HG03103 (cell line): Measurements from ENCODE around the gene TMEM131L.
A peak's percentile ranks its signal among the peaks of the same experiment; 100 is the strongest.
"Not testable (repeated sequence)": the region's sequence is repeated elsewhere in the genome, so short reads cannot be mapped to it uniquely, and the experiment has no call there.

Source experiments
- ATAC-seq: cut with Tn5 transposase; IDR thresholded peaks from one replicate; pipeline ENCODE4 v1.9.1; 2021; ENCODE audit warnings: low read depth; ENCODE audit not compliant: unreplicated experiment

Gene TMEM131L

DNA sequence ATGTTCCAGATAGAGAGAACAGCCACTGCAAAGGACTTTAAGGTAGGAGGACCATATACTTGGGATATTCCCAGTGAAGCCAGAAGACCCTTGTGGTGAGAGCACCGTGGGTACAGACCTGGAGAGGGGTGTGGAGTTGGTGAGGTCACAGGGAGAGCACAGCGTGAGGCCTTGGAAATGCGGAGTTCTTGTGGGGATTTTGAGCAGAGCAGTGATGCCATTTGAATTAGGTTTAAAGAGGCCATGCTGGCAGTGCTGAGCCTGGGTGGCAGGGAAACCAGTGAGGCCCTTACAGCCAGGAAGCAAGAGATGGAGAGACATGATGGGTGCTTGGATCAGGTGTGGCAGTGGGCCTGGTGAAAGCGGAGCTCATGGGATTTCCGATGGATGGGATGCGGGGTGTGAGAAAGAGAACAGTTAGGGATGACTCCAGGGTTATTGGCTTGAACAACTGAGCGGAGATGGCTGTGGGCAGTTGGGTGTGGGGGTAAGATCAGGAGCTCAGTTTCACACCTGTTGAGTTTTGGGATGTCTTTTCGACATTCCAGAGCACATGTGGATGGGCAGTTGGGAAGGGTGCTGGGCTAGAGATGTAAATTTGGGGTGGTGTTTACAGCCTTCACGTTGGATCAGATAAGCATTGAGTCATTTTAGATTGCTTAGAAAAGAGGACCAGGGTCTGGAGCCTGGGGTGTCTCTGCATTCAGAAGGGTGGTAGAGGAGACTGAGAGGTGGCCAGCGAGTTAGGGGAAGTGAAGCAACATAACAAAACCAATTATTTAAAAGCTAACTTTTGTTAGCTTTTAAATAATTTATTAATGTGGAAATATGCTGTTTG lies 68.9 kb downstream of the TMEM131L start:
- ATAC-seq: no peak

DNA sequence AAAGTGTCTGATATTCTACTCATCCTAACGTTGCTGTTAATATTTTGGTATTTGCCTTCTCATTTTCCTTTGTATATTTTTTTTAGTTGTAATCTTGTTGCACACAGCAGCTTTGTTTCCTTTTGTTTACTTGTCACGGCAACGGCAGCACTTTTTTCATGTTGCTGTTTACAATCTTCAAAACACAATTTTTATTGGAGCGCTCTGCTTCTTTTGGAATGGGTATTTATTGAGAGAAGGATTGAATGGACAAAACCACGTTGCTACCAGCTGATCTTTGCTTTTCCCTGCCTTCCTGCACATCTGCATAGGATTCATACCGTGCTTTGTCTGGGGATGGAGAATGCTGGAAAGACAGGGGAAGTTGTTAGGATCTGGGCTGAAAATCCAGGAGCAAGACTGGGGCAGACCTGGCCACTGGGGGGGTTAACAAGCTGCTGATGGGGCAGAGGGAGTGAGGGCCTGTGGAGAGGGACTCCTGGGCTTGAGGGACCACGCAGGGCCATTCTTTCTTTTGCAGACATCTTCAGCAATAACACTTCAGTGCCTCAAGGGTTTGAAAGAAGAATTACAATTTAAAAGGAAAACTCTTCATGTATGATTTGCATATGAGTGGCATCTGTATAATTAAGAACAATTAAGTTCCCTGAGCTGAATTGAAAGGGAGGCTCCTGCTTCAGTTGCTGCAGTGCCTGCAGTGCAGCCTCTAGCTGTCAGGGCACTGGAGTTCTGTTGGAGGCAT lies 69.8 kb downstream of the TMEM131L start:
- ATAC-seq: no peak

DNA sequence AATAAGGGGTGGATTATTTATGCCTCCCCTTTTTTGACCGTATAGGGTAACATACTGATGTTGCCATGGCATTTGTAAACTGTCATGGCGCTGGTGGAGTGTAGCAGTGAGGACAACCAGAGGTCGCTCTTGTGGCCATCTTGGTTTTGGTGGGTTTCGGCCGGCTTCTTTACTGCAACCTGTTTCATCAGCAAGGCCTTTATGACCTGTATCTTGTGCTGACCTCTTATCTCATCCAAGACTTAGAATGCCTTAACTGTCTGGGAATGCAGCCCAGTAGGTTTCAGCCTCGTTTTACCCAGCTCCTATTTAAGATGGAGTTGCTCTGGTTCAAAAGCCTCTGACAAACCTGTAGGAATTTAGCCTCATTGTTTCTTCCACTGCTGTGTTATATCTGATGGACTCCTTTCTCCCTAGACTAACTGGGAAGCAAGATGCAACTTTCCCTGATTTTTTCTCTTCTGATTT lies 71.4 kb downstream of the TMEM131L start:
- ATAC-seq: no peak

DNA sequence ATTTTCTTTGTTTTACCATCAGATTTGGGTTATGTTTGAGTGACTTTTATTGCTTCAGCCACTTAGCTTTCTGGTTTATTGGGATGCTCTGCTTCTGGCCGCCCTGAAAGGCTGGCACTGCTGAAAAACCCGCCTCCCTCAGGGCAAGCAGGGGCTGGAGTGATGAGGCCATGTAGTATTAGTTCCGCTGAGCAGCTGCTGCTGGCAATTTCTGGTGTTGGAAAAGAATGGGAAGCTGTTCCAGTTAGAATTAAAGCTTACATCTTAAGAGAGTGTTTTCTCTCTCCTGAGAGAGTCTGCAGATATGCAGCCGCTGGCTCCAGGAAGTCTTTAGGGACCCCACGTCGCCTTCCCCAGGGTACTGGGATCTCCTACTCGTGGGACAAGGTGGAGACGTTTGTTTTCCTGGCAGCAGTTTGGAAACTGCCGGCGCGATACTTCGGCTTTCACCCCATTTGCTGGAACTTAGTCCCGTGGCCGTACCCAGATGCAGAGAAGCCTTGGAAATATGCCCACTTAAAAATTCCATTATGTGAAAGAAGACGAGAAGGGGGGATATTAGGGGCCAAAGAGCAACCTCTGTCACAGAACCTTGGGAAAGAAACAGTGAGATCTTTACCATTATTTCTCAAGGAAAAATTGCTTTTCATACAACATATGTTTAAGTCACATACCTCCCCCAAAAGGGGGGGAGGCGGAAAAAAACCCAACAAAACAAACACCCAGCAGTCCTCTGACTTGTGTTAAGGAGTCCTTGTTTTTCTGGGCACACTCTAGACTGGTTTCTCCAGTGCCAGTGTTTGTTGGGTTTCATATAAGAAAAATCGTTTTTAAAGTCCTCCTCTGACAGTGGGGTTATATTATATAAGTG lies 72.6 kb downstream of the TMEM131L start:
- no peak for ATAC-seq

- no peak for ATAC-seq
Observed at GRCh38 chr4:153539422-153539821, 73.3 kb downstream of the TMEM131L start.

GRCh38 chr4:153541456-153542096 lies 75.4 kb downstream of the TMEM131L start:
- ATAC-seq: no peak

DNA sequence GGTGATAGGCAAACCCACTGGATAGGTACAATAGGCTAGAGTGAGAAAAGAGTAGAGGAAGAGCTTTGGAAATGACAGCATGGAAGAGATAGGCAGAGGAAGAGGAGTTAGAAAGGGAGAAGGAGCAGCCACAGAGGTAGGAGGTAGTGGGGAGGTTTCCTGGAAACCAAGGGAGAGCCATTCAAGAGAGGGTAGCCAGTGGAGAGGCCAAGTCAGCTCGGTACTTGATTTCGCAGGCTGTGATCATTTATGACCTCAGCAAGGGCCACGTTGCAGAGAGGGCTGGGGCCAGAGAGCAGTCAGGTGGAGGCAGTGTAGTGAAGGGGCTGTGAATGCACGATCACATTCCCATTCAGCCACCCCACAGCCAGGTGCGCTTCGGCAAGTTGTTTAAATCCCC lies 76.0 kb downstream of the TMEM131L start:
- ATAC-seq: no peak

DNA sequence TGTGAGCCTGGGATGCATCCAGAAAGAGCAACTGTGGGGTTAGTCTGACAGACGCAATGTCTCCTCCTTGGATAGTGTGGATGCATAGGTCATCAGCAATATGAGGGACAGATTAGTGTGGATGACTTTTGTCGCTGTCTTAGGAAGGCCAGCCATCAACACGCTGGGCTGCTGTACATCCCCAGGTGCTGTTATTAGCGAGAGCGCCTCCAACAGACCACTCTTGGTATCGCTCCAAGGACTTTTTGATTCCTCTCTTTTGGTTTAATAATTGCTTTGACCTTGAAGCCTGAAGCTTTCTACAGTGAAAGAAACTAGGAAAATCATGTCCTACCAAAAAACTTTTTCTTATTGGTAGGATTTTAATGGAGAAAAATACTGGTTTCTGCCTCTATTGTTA lies 76.7 kb downstream of the TMEM131L start:
- no peak for ATAC-seq

- no peak for ATAC-seq
Observed at GRCh38 chr4:153543351-153543750, 77.2 kb downstream of the TMEM131L start.

- ATAC-seq: no peak
Observed at GRCh38 chr4:153545822-153546221, 79.7 kb downstream of the TMEM131L start.

- ATAC-seq: no peak
Observed at GRCh38 chr4:153546280-153546679, 80.1 kb downstream of the TMEM131L start.

DNA sequence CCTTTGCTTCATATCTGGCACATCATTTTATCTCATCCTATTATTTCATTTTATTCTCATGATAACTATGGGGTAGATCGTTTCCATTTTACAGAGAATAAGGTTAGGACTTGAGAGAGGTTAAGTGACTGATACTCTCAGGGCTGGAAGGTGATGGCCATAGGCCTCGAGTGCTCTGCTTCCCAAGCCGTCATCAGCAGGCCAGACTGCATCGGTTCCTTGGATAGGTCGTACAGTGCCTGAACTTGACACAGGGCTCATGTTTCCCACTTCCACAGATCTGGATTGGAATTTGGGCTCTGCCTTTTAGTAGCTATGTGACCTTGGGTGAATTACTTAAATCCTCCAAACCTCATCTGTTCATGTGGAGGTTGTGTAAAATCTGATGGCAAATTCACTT lies 81.4 kb downstream of the TMEM131L start:
- ATAC-seq: no peak

DNA sequence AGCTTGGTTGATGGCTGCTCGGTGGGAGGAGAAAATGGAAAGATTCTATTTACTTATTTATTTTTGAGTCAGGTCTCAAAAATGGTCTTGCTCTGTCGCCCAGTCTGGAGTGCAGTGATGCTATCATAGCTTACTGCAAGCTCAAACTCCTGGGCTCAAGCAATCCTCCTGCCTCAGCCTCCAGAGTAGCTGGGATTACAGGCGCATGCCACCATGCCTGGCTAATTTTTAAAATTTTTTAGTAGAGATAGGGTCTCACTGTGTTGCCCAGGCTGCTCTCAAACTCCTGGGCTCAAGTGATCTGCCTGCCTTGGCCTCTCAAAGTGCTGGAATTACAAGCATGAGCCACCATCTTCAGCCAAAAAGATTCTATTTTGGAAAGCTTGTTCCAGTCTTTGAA lies 82.7 kb downstream of the TMEM131L start:
- ATAC-seq: not testable (repeated sequence)

- no peak for ATAC-seq
Observed at GRCh38 chr4:153549405-153549804, 83.2 kb downstream of the TMEM131L start.

GRCh38 chr4:153553155-153553818 lies 87.1 kb downstream of the TMEM131L start:
- no peak for ATAC-seq

DNA sequence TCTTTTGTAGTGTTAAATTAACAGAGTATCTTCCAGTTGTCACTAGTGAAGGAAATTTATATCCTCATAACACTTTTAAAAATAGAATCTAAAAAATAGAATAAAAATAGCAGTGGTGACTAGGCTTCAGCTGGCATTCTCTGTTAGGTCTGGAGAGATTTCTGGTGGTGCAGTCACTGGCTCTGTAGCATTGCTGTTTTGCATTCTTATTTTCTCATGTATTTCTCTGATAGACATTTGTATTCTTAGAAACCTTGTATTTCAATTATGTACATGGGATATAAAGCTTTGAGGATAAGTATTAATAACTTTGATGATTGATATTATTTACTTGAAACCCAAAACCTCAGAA lies 87.6 kb downstream of the TMEM131L start:
- no peak for ATAC-seq

DNA sequence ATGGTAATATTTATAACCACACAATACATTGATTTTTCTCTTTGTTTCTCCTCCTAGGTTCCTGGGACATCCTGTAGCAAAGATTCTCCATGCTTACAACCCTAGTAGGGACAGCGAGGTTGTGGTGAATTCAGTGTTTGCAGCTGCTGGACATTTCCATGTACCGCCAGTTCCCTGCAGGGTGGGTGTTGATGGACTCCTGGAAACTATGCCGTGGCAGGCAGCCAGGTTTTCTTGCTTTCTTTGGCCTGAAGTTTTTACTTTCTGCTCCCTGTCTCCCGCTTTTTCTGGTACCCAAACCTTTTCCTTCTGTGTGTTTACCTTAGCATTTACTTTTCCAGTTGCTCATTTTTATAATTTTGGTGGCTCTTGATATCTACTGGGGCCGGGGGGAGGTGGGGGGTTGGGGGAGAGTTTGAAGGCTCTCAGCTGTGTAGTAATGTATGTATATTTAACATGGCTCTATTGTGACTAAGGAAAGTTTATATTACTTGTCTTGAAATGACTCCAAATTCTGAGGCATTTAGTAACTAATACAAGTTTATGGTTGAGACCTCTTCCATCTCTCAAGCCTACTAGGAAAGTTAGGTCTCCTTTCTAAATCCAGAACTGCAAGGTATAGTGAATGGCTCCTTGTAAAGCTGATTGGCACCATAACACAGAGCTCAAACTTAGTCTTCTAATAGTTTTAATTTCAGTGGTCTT lies 89.7 kb downstream of the TMEM131L start:
- no peak for ATAC-seq

- ATAC-seq: no peak
Observed at GRCh38 chr4:153556435-153556815, 90.3 kb downstream of the TMEM131L start.

DNA sequence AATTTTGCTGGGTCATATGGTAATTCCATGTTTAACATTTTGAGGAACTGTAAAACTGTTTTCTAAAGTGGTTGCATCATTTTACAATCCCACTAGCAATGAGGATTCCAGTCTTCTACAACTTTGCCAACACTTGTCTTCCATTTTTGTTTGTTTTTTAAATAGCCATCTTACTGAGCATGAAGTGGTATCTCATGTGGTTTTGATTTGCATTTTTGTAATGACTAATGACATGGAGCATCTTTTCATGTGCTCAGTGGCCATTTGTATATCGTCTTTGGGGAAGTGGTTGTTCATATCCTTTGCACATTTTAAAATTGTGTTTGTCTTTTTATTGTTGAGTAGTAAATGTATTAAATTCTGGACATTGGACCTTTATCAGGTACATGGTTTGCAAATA lies 94.7 kb downstream of the TMEM131L start:
- peak; percentile 51 for ATAC-seq
